GM21360 (cell line): ENCODE measurements around the gene ADAMTS6.

Experiments used
- ATAC-seq: cut with Tn5 transposase; IDR thresholded peaks from one replicate; pipeline ENCODE4 v1.9.1; 2021; ENCODE audit warnings: mild to moderate bottlenecking, moderate library complexity; ENCODE audit not compliant: unreplicated experiment

Gene ADAMTS6

DNA sequence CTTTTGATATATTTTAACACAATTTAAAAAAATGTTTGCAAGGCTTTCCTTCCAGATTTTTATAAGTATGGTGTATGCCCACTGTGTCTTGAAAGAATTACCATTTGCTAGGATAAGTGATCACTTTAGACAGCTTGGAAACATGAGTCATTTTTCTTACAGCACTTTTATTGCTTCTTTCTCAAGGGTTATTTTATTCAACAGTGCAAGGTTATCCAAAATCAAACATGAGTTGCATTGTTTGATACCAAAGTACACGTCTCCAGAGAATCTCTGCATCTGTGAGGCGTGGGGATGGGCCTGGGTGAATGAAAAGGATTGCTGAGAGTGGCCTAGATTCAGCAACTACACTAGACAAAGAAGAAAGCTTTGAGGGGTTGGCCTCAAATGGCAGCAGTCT lies 329.6 kb downstream of the ADAMTS6 start:
- ATAC-seq = no peak

DNA sequence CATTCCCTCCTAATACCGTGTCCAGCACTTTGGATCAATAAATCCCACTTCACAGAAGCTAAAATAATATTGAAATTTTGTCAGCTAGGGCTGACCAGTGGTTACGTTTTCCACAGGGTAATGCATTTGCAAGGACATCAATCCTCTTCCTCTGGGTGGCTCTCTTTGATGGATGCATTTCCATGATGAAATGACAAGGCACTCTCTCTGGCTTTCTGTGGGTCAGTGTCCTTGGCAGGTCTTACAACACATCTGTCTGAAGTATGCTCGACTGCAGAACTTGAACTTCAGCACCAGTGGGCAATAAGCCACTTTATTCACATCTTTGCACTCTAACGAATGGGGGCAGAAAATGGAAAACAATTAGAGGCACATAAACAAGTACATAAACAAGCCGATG lies 330.1 kb downstream of the ADAMTS6 start:
- no peak for ATAC-seq

DNA sequence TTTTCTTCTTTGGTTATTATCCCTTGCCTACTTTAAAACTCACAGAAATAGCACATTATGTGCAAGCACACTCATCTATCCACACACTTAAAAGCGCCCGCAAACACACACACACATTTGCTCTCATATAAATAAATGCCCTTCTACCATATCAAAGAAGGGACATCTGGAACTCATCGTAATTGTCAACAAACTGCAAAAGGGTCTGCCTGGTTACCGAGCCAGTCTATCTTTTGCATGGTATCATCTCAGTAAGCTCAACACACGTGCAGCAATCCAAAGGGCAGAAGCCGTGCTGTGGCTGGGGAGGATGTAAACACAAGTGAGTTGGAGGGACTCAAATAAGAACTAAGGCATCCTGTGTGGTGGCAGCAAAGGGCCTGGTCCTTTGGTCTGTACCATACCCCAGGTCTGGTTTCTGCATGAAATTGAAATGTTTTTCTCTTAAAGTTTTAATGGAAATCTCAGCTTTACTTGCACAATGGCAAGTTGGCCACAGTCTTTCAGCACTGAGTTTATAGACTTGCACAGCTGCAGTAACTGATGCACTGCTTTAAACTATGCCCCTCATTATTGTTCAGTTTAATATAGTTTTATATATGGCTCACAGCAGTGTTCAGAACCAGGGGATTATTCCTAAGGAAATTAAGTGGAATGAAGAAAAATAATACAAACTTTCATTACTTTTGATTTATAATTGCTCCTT lies 331.0 kb downstream of the ADAMTS6 start:
- ATAC-seq = no peak

DNA sequence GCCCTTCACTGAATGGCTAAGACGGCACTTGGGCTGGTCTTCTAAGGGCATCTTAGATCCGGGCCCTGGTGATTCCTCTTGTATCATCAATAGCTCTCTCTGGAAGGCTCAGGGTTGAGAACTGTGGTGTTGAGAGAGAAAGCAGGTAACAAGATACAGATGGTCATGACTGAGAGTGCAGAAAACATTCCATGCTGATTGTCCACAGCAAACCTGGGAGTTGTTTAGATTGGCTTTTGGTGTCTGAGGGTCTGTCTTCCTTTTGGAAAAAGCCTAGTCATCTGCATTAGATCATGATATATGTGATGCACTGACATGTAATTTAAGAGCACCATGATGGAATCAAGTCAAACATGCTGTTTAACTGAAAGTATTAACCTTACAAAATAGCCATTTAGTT lies 331.9 kb downstream of the ADAMTS6 start:
- ATAC-seq = no peak

DNA sequence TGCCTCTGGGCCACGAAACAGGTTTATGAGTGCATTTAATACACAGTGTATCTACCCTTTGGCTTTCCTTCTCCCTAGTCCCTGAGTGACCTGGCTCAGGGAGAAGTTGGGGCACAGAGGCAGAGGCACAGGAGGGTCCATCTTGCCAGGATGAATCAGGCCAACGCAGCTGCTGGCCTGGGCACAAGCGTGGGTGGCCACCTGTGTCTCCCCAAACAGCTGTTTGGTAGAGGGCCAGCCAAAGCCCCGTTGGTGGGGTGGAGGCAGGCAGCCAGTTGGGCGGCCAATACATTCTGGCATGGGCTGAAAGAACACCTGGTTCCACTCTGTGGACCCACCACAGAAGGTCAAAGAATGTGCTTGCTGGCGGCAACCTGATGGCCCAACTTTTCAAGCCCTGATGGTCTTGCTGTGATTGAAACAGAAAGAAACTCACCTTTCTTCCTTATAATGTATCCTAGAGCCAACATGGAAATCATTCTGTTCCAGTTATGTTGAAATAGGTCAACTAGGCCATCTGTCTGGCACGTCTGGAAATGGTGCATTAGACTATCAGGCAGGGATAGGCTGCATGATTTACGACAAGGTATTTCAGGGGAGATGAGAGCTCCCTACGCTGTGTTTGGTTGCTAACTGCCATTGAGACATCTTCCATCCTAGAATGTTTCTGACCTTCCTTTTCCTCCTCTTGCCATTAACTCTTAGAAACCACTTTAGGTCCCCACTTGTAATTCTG lies 337.4 kb downstream of the ADAMTS6 start:
- no peak for ATAC-seq

DNA sequence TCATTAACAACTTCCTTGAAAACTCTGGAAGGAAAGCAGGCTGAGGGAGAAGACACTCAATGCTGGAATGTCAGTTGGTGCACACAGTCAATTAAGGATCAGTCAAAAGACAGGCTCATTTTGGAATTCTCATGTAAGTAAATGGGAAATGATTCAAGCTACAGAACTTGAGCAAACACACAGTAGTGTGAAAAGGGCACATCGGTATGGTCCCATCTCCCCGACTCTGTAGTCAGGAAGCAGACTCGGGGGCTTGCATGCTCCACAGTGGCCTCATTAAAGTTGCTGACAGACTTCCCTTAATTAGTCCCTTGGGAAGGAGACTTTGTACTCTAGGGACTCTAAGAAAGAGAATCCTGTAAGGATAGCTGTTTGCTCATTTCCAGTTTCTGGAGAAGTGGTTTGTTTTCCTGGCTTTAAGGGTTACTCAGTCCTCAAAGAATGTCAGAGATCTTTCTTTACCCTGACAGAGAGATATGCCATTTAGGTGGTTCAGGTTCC lies 339.2 kb downstream of the ADAMTS6 start:
- ATAC-seq = no peak

DNA sequence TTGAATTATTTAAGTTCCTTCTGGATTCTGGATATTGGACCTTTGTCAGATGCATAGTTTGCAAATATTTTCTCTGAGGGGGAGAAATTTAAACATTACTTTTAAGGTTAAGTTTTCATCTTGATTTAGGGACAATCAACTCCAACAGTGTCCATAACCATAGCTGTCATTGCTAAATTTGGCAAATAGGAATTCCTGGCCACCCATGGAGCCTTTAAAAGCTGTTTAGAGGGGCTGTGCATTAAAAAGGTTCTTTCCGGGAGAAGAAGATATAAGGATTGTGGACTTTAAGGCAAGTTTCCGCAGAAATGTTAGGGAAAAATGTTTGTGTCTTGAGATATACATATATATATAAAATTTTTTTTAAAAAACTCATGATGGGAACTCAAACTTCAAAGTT lies 339.7 kb downstream of the ADAMTS6 start:
- no peak for ATAC-seq

DNA sequence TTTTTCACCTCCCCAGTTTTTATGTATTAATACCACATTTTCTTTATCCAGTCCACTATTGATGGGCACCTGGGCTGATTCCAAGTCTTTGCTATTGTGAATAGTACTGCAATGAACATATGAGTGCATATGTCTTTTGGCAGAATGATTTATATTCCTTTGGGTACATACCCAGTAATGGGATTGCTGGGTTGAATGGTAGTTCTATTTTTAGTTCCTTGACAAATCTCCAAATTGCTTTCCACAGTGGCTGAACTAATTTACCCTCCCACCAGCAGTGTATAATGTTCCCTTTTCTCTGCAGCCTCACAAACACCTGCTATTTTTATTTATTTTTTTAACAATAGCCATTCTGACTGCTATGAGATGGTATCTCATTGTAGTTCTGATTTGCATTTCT lies 340.2 kb downstream of the ADAMTS6 start:
- ATAC-seq = no peak

DNA sequence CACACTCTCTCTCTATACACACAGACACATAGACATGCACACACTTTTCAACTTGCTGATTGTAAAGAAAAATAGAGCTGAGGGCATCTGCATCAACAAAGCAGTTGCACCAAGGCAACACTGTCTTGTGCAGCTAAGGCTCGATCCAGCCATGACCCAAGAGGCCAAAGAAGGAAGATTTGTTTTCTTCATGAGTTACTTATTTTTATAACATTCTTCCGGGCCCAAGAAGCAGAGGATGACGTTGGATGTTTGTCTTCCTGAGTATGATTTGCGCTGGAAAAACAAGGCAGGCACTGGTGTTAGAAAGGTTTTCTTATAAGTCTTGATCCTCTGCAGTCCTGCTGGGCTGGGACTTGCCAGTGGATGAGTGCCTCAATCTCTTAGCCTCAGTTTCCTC lies 344.1 kb downstream of the ADAMTS6 start:
- no peak for ATAC-seq

DNA sequence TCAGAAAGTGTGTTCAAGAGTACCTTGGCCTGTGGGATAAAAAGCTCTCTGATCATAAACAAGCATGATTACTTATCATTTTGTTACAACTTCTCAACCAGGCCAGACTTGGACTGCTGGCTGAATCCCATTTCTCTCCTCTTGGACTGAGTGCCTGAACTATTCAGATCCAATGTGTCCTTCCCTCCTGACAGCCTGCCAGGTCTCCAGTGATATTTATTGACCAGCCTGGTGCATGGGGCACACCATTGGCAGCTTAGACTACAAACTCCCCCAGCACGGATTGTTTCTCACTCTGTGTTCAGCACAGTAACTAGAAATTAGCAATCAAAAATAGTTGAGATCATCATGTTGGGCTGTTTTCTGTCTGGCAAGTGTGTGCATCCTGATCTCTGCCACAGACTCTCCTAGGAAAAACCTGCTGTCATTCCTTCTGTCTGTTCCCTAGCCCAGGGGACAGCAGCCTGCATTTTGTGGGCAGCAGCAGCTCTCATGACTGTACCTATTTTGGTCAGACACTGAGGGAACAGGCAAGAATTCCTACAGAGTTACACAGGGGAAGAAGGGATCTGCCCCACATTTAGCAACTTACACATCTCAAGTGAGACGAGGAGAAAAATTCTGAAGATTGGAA lies 348.1 kb downstream of the ADAMTS6 start:
- ATAC-seq = no peak

DNA sequence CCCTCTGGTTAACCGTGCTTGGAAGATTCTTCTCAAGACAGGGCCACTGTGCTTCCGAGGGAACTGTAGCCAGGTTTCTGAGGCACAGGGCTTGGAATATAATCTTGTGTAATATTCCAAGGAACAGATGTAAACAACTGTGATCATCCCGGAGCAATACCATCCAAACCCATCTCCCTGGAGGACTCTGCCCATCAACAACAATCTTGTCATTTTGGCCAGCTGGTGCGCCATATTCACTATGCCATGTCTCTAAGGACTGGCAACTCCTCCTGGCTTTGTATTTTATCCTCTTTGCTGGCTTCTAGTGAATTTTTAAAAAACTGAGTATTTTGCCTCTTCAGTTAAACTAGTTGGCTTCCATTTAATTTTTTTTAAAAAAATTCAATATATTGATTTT lies 349.3 kb downstream of the ADAMTS6 start:
- no peak for ATAC-seq

DNA sequence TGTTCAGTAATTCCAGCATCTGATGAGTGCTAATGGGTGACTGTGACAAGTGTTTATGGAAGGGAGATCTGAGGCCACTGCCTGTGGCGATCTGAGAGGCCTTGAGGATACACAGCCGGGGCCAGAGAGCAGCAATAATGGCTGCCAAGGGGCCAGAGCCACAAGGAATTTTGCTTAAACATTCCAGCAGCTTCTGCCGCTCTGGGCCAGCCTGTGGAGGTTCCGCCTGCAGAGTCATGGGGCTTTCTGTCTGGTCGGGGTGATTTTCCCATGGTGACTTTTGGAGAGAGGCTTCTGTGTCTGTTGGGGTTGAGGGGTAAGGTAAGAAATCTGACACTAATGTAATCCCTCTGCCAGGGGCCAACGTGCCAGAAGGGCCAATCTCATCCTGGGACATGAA lies 353.5 kb downstream of the ADAMTS6 start:
- no peak for ATAC-seq

DNA sequence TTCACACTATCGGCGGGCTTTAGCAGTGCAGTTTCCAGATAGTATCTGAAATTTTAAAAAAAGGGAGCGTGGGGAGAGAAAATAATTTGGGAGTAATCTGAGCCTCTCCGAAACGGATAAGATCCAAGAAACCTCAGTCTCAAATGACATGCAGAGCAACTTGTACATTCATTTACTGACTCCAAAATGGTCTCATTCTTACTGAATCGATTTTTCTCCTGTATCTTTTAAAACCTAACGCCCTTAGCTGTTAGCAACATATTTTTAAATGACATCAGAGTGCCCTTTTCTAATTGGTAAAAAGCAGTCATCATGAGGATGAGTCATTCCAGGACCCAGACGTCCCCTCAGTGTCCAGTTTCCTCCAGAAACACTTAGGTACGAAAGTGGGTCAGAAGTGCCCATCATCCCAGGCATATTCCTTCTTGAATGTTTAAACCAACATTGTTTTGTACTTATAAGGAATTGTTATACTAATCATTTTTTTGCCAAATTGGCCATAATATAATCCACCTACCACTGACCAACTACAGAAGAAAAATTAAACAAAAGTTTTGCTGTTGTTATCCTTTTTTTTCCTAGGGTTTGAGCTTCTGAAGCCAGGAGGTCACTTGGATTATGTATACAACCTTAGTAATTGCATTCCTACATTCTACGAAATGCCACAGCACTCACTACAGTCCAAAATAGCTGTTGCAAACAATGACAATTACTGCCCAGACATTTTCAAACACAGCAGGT lies 354.4 kb downstream of the ADAMTS6 start:
- no peak for ATAC-seq

DNA sequence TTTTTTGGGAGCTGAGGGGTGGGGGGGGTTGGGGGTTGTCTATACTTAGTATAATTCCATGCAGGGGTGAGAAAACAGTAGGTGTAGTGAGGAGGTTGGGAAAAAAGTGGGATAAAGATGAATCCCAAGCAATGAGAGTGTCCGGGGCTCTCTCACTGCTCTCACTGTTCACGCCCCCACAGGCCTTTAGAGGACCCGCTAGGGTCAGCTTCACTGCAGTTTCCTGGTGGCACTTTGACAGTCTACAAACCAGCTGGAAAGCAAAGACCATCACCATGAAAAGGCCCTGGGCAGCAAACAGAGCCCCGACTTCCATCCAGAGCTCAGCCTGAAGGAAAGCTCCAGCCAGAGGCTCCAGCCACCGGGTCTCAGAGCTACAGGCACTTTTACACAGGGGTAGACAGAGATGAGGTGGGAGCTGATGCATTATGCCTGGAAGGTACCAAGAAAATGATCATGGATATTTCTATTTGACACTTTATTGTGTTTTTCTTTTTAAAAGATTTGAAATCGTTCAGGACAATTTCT lies 355.1 kb downstream of the ADAMTS6 start:
- ATAC-seq = no peak

DNA sequence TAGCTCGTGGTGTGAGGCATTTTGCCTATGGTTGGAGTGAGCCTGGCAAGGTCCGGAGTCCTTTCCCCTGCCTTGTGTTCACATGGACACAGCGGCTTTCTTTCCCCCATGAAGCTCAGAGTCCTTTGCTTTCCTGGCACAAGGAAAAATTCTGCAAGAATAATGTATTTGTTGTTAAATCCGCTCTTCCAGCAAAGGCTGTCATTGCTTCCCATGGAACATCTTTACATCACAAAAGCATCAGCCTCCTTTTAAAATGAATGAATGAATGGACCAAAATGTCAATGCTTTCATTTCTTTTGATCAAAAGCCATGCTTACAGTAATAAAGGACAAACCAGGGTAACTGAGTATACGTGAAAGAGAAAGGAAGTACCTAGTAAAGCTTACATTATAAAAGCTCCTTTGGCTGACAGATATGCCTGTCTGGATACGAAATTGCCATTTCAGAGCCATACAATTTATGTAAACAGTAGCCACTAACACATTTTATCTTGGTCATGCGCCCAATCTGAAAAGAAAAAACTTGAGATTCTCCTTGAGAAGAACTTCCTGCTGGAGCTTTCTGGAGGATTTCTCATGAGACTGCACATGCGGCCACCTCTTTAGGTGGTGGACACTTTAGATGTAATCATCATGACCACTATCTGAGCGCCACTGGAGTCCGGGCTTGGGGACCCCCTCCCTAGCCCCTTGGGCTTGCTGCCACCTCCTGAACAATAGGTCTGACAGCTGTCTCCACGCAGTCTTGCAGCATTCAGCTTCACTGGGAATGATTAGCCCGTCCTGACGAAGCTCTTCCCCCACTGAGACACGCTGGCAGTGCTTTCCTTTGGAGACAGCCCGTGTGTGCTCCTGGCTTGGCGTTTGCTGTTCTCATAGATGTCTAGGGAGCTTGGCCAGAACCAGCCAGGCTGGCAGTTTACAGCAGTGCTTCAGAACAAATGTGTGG lies 355.9 kb downstream of the ADAMTS6 start:
- no peak for ATAC-seq

DNA sequence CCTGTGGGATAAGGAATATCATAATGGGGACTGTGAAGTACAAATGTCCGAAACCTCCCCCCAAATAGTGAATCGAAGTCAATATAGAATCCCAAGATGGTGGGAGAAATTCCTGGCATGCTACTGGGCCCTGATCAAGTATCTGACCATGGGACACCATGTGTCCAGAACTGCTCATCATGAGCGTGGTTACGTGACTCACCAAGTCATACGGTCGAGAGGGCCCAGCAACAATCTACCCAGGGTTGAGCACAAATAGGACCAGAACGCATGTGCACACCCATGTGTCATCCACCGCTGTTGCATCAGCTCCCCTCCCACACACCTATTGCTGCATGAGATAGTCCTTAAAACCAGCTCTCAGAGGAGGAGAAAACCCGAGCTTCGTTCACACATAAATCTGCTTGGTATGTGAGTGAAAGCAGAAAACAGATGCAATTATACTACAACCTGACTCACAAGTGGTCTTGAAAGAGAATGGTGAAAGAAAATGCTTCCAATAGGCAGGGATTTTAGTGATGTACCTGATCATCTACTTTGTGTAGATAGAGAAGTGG lies 359.8 kb downstream of the ADAMTS6 start:
- no peak for ATAC-seq

DNA sequence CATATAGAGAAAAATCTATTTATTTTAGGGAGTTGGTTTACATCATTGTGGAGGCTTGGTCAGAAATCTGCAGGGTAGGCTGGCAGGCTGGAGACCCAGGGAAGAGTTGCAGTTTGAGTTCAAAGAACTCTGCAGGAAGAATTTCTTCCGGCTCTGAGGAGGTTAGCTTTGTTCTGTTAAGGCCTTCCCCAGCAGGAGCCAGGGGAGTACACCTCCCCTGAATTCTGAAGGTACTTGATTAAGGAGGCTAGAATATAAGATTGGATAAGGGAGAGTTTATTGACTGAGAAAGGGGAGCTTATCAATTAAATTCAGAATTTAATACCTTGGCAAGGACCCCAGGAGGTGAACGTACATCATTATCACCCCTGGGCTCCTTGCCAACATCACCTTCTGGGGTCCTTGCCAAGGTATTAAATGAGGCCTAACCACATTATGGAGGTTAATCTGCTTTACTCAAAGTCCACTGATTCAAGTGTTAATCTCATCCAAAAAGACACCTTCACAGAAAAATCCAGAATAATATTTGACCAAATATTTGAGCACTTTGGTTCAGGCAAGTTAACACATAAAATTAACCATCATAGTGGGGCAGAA lies 361.3 kb downstream of the ADAMTS6 start:
- ATAC-seq = no peak

DNA sequence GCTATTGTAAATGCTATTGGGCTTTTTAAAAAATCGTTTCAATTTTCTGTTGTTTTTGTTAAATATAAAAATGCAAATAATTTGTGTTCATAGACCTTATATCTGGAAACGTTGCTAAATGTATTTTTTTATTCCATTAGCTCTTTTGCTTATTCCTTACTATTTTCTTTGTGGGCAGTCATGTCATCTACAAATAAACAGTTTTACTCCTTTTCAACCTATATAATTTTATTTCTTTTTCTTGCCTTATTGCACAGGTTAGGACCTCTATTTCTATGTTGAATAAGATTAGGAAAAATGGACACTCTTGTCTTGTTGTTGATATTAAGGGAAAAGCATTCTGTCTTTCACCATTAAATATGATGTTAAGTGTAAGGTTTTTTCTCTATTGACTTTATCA lies 364.2 kb downstream of the ADAMTS6 start:
- ATAC-seq = no peak

DNA sequence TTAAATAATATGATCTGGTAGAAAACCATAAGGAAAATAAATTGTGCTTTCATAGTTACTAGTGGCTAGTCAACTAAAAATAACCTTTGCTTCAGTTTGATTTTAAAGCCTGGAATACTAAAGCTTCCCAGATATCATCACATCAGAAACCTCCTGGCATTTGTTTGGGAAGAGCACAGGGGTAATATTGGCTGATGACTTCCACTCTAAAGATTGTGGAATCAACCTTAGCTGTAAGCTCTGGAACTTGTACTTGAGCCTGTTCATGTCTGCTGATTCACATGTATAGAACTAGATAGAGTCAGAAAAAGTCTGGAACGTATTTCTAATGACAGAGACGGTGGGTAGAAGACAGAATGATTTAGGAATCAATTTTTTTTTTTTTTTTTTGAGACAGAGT lies 367.9 kb downstream of the ADAMTS6 start:
- ATAC-seq = no peak
